H9 (cell line): ENCODE measurements around the gene CSMD2. TPM values are rescaled to one million over a fixed set of nuclear protein-coding genes. Genes with fewer than 3 reads are reported as not detected.

Experiments used
- DNase-seq: peaks from one replicate; pipeline ENCODE4 v3.0.0-alpha.2; 2017
- H2AFZ ChIP-seq: one replicate; pipeline ENCODE4 v1.6.1; 2013; ENCODE audit warnings: mild to moderate bottlenecking, low read length, control low read depth, moderate library complexity
- H2AK5ac ChIP-seq: 2 replicates; pipeline ENCODE4 v1.6.1; 2013; ENCODE audit warnings: low read length, control low read depth, mixed read lengths; ENCODE audit not compliant: insufficient read length
- H2BK120ac ChIP-seq: one replicate; pipeline ENCODE4 v1.6.1; 2013; ENCODE audit warnings: low read depth, mild to moderate bottlenecking, low read length, control low read depth, inconsistent platforms; ENCODE audit not compliant: poor library complexity, severe bottlenecking
- H2BK12ac ChIP-seq: 2 replicates; pipeline ENCODE4 v1.6.1; 2013; ENCODE audit warnings: low read length, control low read depth, mixed read lengths, low read depth; ENCODE audit not compliant: insufficient read length
- H2BK15ac ChIP-seq: 2 replicates; pipeline ENCODE4 v1.6.1; 2013; ENCODE audit warnings: low read depth, low read length, control low read depth
- H2BK20ac ChIP-seq: one replicate; pipeline ENCODE4 v1.6.1; 2013; ENCODE audit warnings: low read depth, mild to moderate bottlenecking, low read length, control low read depth, inconsistent platforms; ENCODE audit not compliant: poor library complexity, severe bottlenecking
- H2BK5ac ChIP-seq: 2 replicates; pipeline ENCODE4 v1.6.1; 2013; ENCODE audit warnings: low read length, control low read depth, mixed read lengths; ENCODE audit not compliant: insufficient read length
- H3K14ac ChIP-seq: 2 replicates; pipeline ENCODE4 v1.6.1; 2013; ENCODE audit warnings: low read length, control low read depth; ENCODE audit not compliant: insufficient read depth
- H3K18ac ChIP-seq: 2 replicates; pipeline ENCODE4 v1.6.1; 2013; ENCODE audit warnings: low read depth, mild to moderate bottlenecking, mixed read lengths, low read length, control low read depth; ENCODE audit not compliant: insufficient read length
- H3K23ac ChIP-seq: 2 replicates; pipeline ENCODE4 v1.6.1; 2013; ENCODE audit warnings: low read length, control low read depth, mixed read lengths, low read depth; ENCODE audit not compliant: insufficient read length
- H3K23me2 ChIP-seq: 2 replicates; pipeline ENCODE4 v1.6.1; 2013; ENCODE audit warnings: low read depth, mild to moderate bottlenecking, mixed read lengths, low read length, control low read depth; ENCODE audit not compliant: insufficient read length, poor library complexity, severe bottlenecking
- H3K27ac ChIP-seq: 2 replicates; pipeline ENCODE4 v1.5.1; 2013; ENCODE audit warnings: low read length, control low read depth, mixed read lengths, low read depth; ENCODE audit not compliant: insufficient read length
- H3K27me3 ChIP-seq: 2 replicates; pipeline ENCODE4 v1.6.1; 2013; ENCODE audit warnings: low read length, control low read depth, inconsistent platforms; ENCODE audit not compliant: insufficient read depth
- H3K4ac ChIP-seq: 2 replicates; pipeline ENCODE4 v1.6.1; 2013; ENCODE audit warnings: low read depth, mild to moderate bottlenecking, control low read depth, inconsistent platforms, low read length, moderate library complexity
- H3K4me1 ChIP-seq: 2 replicates; pipeline ENCODE4 v1.6.1; 2013; ENCODE audit warnings: low read length, control low read depth, inconsistent platforms; ENCODE audit not compliant: insufficient read depth
- H3K4me2 ChIP-seq: 2 replicates; pipeline ENCODE4 v1.6.1; 2013; ENCODE audit warnings: low read length, control low read depth, mixed read lengths; ENCODE audit not compliant: insufficient read length, insufficient read depth
- H3K56ac ChIP-seq: 2 replicates; pipeline ENCODE4 v1.6.1; 2013; ENCODE audit warnings: low read depth, mild to moderate bottlenecking, mixed read lengths, low read length, control low read depth; ENCODE audit not compliant: insufficient read length
- H3K79me1 ChIP-seq: 2 replicates; pipeline ENCODE4 v1.6.1; 2013; ENCODE audit warnings: low read depth, mild to moderate bottlenecking, moderate library complexity, low read length, control low read depth, inconsistent platforms; ENCODE audit not compliant: insufficient read depth, poor library complexity, severe bottlenecking
- H3K79me2 ChIP-seq: 2 replicates; pipeline ENCODE4 v1.6.1; 2013; ENCODE audit warnings: low read length, control low read depth, inconsistent platforms; ENCODE audit not compliant: insufficient read depth
- H3K9ac ChIP-seq: 2 replicates; pipeline ENCODE4 v1.6.1; 2013; ENCODE audit warnings: low read length, control low read depth, mixed read lengths; ENCODE audit not compliant: insufficient read length; ENCODE audit errors: extremely low read depth
- H3K9me3 ChIP-seq: one replicate; pipeline ENCODE4 v1.6.1; 2013; ENCODE audit warnings: low read depth, low read length, inconsistent platforms; ENCODE audit not compliant: control insufficient read depth
- H3T11ph ChIP-seq: one replicate; pipeline ENCODE4 v1.6.1; 2013; ENCODE audit warnings: mild to moderate bottlenecking, low read length, control low read depth, inconsistent platforms
- H4K20me1 ChIP-seq: one replicate; pipeline ENCODE4 v1.6.1; 2013; ENCODE audit not compliant: control insufficient read depth, insufficient read length, insufficient read depth
- H4K5ac ChIP-seq: 2 replicates; pipeline ENCODE4 v1.6.1; 2013; ENCODE audit warnings: low read depth, mild to moderate bottlenecking, mixed read lengths, low read length, control low read depth; ENCODE audit not compliant: insufficient read length
- H4K8ac ChIP-seq: replicated peaks from 2 replicates; pipeline ENCODE4 v1.6.1; 2013; ENCODE audit warnings: low read length, control low read depth, mixed read lengths, low read depth; ENCODE audit not compliant: insufficient read length
- H4K91ac ChIP-seq: 2 replicates; pipeline ENCODE4 v1.6.1; 2013; ENCODE audit warnings: low read depth, mild to moderate bottlenecking, moderate library complexity, mixed read lengths, low read length, control low read depth; ENCODE audit not compliant: insufficient read length
- H3K27ac Mint-ChIP-seq, 3 experiments: 2 replicates in 2 of 3; 3 replicates in 1 of 3; pipeline ENCODE4 v1.8.0; 2020 to 2021; ENCODE audit warnings: mixed read lengths in 3 of 3, mild to moderate bottlenecking in 1 of 3, moderate library complexity in 1 of 3
- H3K27me3 Mint-ChIP-seq: 2 replicates; pipeline ENCODE4 v1.8.0; 2021; ENCODE audit warnings: low read depth, mild to moderate bottlenecking, moderate library complexity, mixed read lengths
- H3K36me3 Mint-ChIP-seq, 3 experiments: 2 replicates in 2 of 3; 3 replicates in 1 of 3; pipeline ENCODE4 v1.8.0; 2020 to 2021; ENCODE audit warnings: low read depth in 3 of 3, mixed read lengths in 3 of 3; ENCODE audit not compliant: insufficient read depth in 1 of 3
- H3K4me1 Mint-ChIP-seq, 2 experiments: 2 replicates each; pipeline ENCODE4 v1.8.0; 2020; ENCODE audit warnings: mixed read lengths in 2 of 2
- H3K4me3 Mint-ChIP-seq, 2 experiments: 2 replicates in 1 of 2; 3 replicates in 1 of 2; pipeline ENCODE4 v1.8.0; 2020 to 2021; ENCODE audit warnings: mild to moderate bottlenecking in 2 of 2, mixed read lengths in 2 of 2, moderate library complexity in 1 of 2
- H3K9me3 Mint-ChIP-seq, 2 experiments: 2 replicates in 1 of 2; 3 replicates in 1 of 2; pipeline ENCODE4 v1.8.0; 2020; ENCODE audit warnings: mild to moderate bottlenecking in 2 of 2, mixed read lengths in 2 of 2, moderate library complexity in 1 of 2
- CTCF ChIP-seq: fragments of 200-600 bp; sonication (generic); conservative IDR thresholded peaks from 3 replicates; pipeline ENCODE4 v1.8.0; 2021; ENCODE audit warnings: antibody characterized with exemption, mild to moderate bottlenecking
- WGBS: extraction: QIAGEN DNeasy Blood & Tissue Kit; methylation state at CpG from one replicate; pipeline ENCODE4 v1.1.7; 2013; ENCODE audit warnings: missing lambda C conversion rate, low lambda C conversion rate, mixed read lengths; ENCODE audit not compliant: insufficient read length; ENCODE audit errors: extremely low coverage; 5-methylcytosine and 5-hydroxymethylcytosine counted together
- total RNA-seq: library from RNA; stranded (reverse); gene quantifications from 2 replicates; pipeline ENCODE4 v1.2.1, GENCODE V29; 2021

Gene CSMD2
- total RNA-seq, 1 experiment from 2014 or later: 6.4 TPM

GRCh38 chr1:33654267-33654834, 510.7 kb downstream of the CSMD2 start:
- Histone ChIP-seq H3K14ac (no peak overlapping the region), H2BK20ac (no peak overlapping the region), H2BK15ac (no peak overlapping the region), H4K5ac (no peak overlapping the region), H2BK5ac (no peak overlapping the region), H2AK5ac (no peak overlapping the region), H2AFZ (no peak overlapping the region), H3K79me2 (no peaks in the 10 kb centered on the region), H3K23ac (no peak overlapping the region), H2BK12ac (no peak overlapping the region), H3K9me3 (no peaks in the 10 kb centered on the region), H4K20me1 (no peaks in the 10 kb centered on the region), H3T11ph (no peak overlapping the region), H3K9ac (no peak overlapping the region), H2BK120ac (no peak overlapping the region), H3K27ac (no peak overlapping the region), H3K4ac (no peak overlapping the region), H3K18ac (no peak overlapping the region), H3K56ac (no peak overlapping the region), H3K23me2 (no peaks in the 10 kb centered on the region), H3K79me1 (no peaks in the 10 kb centered on the region), H4K8ac (no peak overlapping the region), H4K91ac (no peak overlapping the region), H3K4me2 (no peak overlapping the region), H3K4me1 (no peaks in the 10 kb centered on the region), H3K27me3 (no peaks in the 10 kb centered on the region)
- Mint-ChIP-seq H3K27ac (peak overlapping the region in 1 of 3 experiments; percentile 9; a peak in 1 of 7 replicates), H3K4me1 (no peaks in the 10 kb centered on the region), H3K9me3 (no peaks in the 10 kb centered on the region), H3K36me3 (peaks cover 4 to 11% (median 11%) of the 10 kb centered on the region in 3 experiments), H3K27me3 (no peaks in the 10 kb centered on the region; the same call in 1 of the 2 replicates), H3K4me3 (no peak overlapping the region)
- TF ChIP-seq CTCF: peak; percentile 66
- DNase-seq: peak; percentile 53
- WGBS: no CpG with 5 or more reads among the region's 7 CpGs
